ENCODE measurements around the gene IL17D.

DNA sequence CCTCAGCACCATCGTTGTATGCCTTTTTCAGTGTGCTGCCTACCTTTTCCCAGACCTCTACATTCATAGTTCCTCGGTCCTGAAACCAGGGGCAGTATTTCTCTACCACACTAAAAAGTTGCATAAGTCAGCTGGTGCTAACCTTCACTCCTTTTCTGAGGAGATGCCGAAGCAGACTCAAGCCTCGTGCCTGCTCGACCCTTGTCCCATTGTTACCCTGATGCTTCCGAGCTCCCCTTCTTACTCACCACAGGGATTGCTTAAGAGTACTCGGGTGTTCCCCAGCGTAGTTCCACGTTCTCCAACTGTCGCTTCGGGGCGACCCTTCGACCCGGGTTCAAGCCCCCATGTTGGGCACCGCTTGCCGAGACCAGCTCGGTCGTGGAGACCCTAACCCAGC lies 19.0 kb upstream of the IL17D start:
- TF ChIP-seq, protein P1, sequence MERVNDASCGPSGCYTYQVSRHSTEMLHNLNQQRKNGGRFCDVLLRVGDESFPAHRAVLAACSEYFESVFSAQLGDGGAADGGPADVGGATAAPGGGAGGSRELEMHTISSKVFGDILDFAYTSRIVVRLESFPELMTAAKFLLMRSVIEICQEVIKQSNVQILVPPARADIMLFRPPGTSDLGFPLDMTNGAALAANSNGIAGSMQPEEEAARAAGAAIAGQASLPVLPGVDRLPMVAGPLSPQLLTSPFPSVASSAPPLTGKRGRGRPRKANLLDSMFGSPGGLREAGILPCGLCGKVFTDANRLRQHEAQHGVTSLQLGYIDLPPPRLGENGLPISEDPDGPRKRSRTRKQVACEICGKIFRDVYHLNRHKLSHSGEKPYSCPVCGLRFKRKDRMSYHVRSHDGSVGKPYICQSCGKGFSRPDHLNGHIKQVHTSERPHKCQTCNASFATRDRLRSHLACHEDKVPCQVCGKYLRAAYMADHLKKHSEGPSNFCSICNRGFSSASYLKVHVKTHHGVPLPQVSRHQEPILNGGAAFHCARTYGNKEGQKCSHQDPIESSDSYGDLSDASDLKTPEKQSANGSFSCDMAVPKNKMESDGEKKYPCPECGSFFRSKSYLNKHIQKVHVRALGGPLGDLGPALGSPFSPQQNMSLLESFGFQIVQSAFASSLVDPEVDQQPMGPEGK (CRISPR knock-in tag; IDR thresholded peaks at IDR 0.05; ENCODE audit: borderline replicate concordance): no peak
- no peak for TF ChIP-seq ARNTL (CRISPR knock-in tag; IDR thresholded peaks at IDR 0.05; ENCODE audit: borderline replicate concordance, low read depth)
- TF ChIP-seq RARB (CRISPR knock-in tag; IDR thresholded peaks at IDR 0.05): no peak
- TF ChIP-seq ZNF565 (CRISPR knock-in tag; conservative IDR thresholded peaks at IDR 0.05; ENCODE audit: low read depth): no peak
- no peak for TF ChIP-seq ZFP3 (CRISPR knock-in tag; IDR thresholded peaks at IDR 0.05)
- TF ChIP-seq ZFP30 (CRISPR knock-in tag; IDR thresholded peaks at IDR 0.05): no peak
- no peak for TF ChIP-seq TOX (CRISPR knock-in tag; IDR thresholded peaks at IDR 0.05; ENCODE audit: borderline replicate concordance)
- TF ChIP-seq, protein P2, sequence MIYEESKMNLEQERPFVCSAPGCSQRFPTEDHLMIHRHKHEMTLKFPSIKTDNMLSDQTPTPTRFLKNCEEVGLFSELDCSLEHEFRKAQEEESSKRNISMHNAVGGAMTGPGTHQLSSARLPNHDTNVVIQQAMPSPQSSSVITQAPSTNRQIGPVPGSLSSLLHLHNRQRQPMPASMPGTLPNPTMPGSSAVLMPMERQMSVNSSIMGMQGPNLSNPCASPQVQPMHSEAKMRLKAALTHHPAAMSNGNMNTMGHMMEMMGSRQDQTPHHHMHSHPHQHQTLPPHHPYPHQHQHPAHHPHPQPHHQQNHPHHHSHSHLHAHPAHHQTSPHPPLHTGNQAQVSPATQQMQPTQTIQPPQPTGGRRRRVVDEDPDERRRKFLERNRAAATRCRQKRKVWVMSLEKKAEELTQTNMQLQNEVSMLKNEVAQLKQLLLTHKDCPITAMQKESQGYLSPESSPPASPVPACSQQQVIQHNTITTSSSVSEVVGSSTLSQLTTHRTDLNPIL (CRISPR knock-in tag; IDR thresholded peaks at IDR 0.05; ENCODE audit: low read depth): no peak
- TF ChIP-seq, protein P3, sequence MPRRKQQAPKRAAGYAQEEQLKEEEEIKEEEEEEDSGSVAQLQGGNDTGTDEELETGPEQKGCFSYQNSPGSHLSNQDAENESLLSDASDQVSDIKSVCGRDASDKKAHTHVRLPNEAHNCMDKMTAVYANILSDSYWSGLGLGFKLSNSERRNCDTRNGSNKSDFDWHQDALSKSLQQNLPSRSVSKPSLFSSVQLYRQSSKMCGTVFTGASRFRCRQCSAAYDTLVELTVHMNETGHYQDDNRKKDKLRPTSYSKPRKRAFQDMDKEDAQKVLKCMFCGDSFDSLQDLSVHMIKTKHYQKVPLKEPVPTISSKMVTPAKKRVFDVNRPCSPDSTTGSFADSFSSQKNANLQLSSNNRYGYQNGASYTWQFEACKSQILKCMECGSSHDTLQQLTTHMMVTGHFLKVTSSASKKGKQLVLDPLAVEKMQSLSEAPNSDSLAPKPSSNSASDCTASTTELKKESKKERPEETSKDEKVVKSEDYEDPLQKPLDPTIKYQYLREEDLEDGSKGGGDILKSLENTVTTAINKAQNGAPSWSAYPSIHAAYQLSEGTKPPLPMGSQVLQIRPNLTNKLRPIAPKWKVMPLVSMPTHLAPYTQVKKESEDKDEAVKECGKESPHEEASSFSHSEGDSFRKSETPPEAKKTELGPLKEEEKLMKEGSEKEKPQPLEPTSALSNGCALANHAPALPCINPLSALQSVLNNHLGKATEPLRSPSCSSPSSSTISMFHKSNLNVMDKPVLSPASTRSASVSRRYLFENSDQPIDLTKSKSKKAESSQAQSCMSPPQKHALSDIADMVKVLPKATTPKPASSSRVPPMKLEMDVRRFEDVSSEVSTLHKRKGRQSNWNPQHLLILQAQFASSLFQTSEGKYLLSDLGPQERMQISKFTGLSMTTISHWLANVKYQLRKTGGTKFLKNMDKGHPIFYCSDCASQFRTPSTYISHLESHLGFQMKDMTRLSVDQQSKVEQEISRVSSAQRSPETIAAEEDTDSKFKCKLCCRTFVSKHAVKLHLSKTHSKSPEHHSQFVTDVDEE (CRISPR knock-in tag; IDR thresholded peaks at IDR 0.05): no peak
- TF ChIP-seq ZNF70 (CRISPR knock-in tag; IDR thresholded peaks at IDR 0.05): no peak
- TF ChIP-seq PPARA (CRISPR knock-in tag; IDR thresholded peaks at IDR 0.05; ENCODE audit: borderline replicate concordance): no peak
- TF ChIP-seq, protein P4, sequence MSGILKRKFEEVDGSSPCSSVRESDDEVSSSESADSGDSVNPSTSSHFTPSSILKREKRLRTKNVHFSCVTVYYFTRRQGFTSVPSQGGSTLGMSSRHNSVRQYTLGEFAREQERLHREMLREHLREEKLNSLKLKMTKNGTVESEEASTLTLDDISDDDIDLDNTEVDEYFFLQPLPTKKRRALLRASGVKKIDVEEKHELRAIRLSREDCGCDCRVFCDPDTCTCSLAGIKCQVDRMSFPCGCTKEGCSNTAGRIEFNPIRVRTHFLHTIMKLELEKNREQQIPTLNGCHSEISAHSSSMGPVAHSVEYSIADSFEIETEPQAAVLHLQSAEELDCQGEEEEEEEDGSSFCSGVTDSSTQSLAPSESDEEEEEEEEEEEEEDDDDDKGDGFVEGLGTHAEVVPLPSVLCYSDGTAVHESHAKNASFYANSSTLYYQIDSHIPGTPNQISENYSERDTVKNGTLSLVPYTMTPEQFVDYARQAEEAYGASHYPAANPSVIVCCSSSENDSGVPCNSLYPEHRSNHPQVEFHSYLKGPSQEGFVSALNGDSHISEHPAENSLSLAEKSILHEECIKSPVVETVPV (CRISPR knock-in tag; IDR thresholded peaks at IDR 0.05): no peak
